Panc1 (cell line): Measurements from ENCODE around the gene C19orf25. TPM values are rescaled to one million over a fixed set of nuclear protein-coding genes. Genes with fewer than 3 reads are reported as not detected.
"Not testable (repeated sequence)": the region's sequence is repeated elsewhere in the genome, so short reads cannot be mapped to it uniquely, and the experiment has no call there.

ENCODE experiments used
- ATAC-seq: fragments of 200-7000 bp; cut with Tn5 transposase; 2 replicates; pipeline ENCODE4 v1.9.1; 2020; ENCODE audit warnings: mild to moderate bottlenecking, moderate library complexity
- BruUV-seq: library from RNA; stranded (reverse); fragments of 400-500 nt; replicated peaks from 2 replicates; lab custom pipeline; 2021; lab: Mats Ljungman, UMichigan
- CTCF ChIA-PET: fragments of 300-600 bp; sonication (Branson Sonifier 250); formaldehyde crosslinking; loops from one replicate; lab custom pipeline; 2022; ENCODE audit warnings: antibody characterized with exemption; lab: Charles Lee
- POLR2A ChIA-PET: fragments of 300-600 bp; sonication (Branson Sonifier 250); formaldehyde crosslinking; loops from one replicate; lab custom pipeline; 2022; ENCODE audit warnings: antibody characterized with exemption; lab: Charles Lee
- DNase-seq: peaks from one replicate; pipeline ENCODE4 v3.0.0-alpha.2; 2010; ENCODE audit warnings: low read depth, low spot score
- H3K27ac ChIP-seq: 2 replicates; pipeline ENCODE4 v1.5.1; 2011; ENCODE audit warnings: mild to moderate bottlenecking, low read length, inconsistent platforms
- H3K27me3 ChIP-seq: fragments of 200-500 bp; sonication (Bioruptor generic); 2 replicates; pipeline ENCODE4 v1.6.0; 2014; ENCODE audit warnings: low read length, inconsistent platforms; ENCODE audit not compliant: control insufficient read depth, insufficient read depth
- H3K36me3 ChIP-seq: fragments of 200-500 bp; sonication (Bioruptor generic); 2 replicates; pipeline ENCODE4 v1.5.1; 2014; ENCODE audit warnings: inconsistent platforms, mild to moderate bottlenecking, low read length, moderate library complexity; ENCODE audit not compliant: control insufficient read depth, insufficient read depth
- H3K4me1 ChIP-seq: 2 replicates; pipeline ENCODE4 v1.5.1; 2011; ENCODE audit warnings: inconsistent platforms, mild to moderate bottlenecking, low read length, moderate library complexity; ENCODE audit not compliant: control insufficient read depth, insufficient read depth
- H3K4me3 ChIP-seq, 2 experiments: 2 replicates each; pipeline ENCODE4 v1.5.1; 2011 to 2012; ENCODE audit warnings: low read depth in 2 of 2, low read length in 2 of 2, mild to moderate bottlenecking in 2 of 2, inconsistent platforms in 1 of 2, moderate library complexity in 1 of 2
- H3K9me3 ChIP-seq: fragments of 200-500 bp; sonication (Bioruptor generic); 2 replicates; pipeline ENCODE4 v1.5.1; 2014; ENCODE audit warnings: low read depth, mild to moderate bottlenecking, inconsistent platforms, low read length, moderate library complexity; ENCODE audit not compliant: control insufficient read depth, insufficient read depth
- POLR2AphosphoS5 ChIP-seq: IDR thresholded peaks from 2 replicates; pipeline ENCODE4 v1.6.1; 2012; ENCODE audit warnings: mild to moderate bottlenecking, low read depth, low read length, moderate library complexity
- SIN3A ChIP-seq: IDR thresholded peaks from 2 replicates; pipeline ENCODE4 v1.6.1; 2012; ENCODE audit warnings: low read depth, mild to moderate bottlenecking, low read length, moderate library complexity, borderline replicate concordance; ENCODE audit not compliant: insufficient read depth
- TCF7L2 ChIP-seq: IDR thresholded peaks from 2 replicates; pipeline ENCODE4 v1.6.1; 2011; ENCODE audit warnings: mild to moderate bottlenecking, low read depth, low read length, inconsistent platforms
- in situ Hi-C: cut with HindIII; loops from 2 replicates; pipeline ENCODE4 v1.10.0; 2016; ENCODE audit warnings: low sequenced_read_pairs, low pct_unique_long_range_greater_than_20kb
- intact Hi-C: fragments of 100-400 bp; cut with micrococcal nuclease; formaldehyde crosslinking; loops from one replicate; pipeline ENCODE4 v1.10.0; 2022; ENCODE audit not compliant: unreplicated experiment
- total RNA-seq: library from RNA; stranded (reverse); gene quantifications from one replicate; pipeline ENCODE4 v1.2.1, GENCODE V29; 2021; ENCODE audit not compliant: unreplicated experiment
- TF ChIP-seq, protein P1 (sequence below): fragments of 450-650 bp; IDR thresholded peaks from 2 replicates; pipeline ENCODE4 v1.5.1; 2017; ENCODE audit warnings: mild to moderate bottlenecking
- TF ChIP-seq, protein P2 (sequence below), 2 experiments: IDR thresholded peaks; 2 replicates each; pipeline ENCODE4 v1.6.1; 2011 to 2012; ENCODE audit warnings: low read depth in 2 of 2, control low read depth in 1 of 2, low read length in 1 of 2, mild to moderate bottlenecking in 1 of 2, moderate library complexity in 1 of 2; ENCODE audit not compliant: insufficient read depth in 1 of 2

The C19orf25 gene
- total RNA-seq, 1 experiment from 2014 or later = 34.7 TPM

DNA sequence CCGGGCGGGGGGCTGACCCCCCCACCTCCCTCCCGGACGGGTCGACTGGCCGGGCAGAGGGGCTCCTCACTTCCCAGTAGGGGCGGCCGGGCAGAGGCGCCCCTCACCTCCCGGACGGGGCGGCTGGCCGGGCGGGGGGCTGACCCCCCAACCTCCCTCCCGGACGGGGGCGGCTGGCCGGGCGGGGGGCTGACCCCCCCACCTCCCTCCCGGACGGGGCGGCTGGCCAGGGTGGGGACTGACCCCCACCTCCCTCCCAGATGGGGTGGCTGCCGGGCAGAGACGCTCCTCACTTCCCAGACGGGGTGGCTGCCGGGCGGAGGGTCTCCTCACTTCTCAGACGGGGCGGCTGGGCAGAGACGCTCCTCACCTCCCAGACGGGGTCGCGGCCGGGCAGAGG is 20.2 kb upstream of the C19orf25 start:
- H3K27me3 ChIP-seq, DNase-seq, H3K36me3 ChIP-seq, in situ Hi-C loops, H3K4me3 ChIP-seq, H3K27ac ChIP-seq, intact Hi-C loops, H3K9me3 ChIP-seq, BruUV-seq, H3K4me1 ChIP-seq, POLR2A ChIA-PET, ATAC-seq, CTCF ChIA-PET: not testable (repeated sequence)

DNA sequence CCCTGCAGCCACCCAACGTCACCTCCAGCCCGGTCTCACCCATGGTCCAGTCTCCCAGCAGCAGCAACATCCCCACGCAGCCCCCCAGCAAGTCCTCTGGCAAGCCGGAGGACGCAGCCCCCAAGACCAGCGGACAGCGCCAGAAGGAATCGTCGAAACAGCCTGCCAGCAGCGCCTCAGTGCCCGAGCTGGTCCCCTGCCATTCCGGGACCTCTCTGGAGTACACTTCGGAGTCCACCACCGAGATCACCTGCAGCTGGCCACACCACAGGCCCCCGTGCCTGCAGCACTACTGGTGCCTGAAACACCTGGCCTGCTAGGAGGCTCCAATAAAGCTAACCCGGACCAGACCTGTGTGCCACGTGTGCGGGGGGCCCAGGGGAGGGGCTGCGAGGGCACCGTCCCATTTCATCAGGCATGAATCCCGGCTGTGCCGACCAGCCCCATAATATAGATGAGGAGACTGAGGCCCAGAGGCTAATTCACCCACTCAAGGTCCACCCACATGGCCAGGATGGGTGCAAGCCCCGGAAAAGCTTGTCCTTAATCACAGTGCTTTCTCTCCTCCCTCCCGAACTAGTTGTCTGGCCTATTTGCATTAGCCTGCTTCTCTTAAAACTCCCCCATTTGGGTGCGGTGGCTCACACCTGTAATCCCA is 18.7 kb upstream of the C19orf25 start:
- TF ChIP-seq, protein P1, sequence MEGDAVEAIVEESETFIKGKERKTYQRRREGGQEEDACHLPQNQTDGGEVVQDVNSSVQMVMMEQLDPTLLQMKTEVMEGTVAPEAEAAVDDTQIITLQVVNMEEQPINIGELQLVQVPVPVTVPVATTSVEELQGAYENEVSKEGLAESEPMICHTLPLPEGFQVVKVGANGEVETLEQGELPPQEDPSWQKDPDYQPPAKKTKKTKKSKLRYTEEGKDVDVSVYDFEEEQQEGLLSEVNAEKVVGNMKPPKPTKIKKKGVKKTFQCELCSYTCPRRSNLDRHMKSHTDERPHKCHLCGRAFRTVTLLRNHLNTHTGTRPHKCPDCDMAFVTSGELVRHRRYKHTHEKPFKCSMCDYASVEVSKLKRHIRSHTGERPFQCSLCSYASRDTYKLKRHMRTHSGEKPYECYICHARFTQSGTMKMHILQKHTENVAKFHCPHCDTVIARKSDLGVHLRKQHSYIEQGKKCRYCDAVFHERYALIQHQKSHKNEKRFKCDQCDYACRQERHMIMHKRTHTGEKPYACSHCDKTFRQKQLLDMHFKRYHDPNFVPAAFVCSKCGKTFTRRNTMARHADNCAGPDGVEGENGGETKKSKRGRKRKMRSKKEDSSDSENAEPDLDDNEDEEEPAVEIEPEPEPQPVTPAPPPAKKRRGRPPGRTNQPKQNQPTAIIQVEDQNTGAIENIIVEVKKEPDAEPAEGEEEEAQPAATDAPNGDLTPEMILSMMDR = no peak
- TF ChIP-seq, protein P2, sequence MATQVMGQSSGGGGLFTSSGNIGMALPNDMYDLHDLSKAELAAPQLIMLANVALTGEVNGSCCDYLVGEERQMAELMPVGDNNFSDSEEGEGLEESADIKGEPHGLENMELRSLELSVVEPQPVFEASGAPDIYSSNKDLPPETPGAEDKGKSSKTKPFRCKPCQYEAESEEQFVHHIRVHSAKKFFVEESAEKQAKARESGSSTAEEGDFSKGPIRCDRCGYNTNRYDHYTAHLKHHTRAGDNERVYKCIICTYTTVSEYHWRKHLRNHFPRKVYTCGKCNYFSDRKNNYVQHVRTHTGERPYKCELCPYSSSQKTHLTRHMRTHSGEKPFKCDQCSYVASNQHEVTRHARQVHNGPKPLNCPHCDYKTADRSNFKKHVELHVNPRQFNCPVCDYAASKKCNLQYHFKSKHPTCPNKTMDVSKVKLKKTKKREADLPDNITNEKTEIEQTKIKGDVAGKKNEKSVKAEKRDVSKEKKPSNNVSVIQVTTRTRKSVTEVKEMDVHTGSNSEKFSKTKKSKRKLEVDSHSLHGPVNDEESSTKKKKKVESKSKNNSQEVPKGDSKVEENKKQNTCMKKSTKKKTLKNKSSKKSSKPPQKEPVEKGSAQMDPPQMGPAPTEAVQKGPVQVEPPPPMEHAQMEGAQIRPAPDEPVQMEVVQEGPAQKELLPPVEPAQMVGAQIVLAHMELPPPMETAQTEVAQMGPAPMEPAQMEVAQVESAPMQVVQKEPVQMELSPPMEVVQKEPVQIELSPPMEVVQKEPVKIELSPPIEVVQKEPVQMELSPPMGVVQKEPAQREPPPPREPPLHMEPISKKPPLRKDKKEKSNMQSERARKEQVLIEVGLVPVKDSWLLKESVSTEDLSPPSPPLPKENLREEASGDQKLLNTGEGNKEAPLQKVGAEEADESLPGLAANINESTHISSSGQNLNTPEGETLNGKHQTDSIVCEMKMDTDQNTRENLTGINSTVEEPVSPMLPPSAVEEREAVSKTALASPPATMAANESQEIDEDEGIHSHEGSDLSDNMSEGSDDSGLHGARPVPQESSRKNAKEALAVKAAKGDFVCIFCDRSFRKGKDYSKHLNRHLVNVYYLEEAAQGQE (IDR thresholded peaks at IDR 0.05; ENCODE audit: insufficient read depth in 1 of 2, low read depth in 2 of 2, low read length in 1 of 2) = no peak
- no peak for TF ChIP-seq TCF7L2
- no peak for TF ChIP-seq SIN3A
- no peak for TF ChIP-seq POLR2AphosphoS5
- no peak for ATAC-seq
- in situ Hi-C loops (no loop called here), intact Hi-C loops (no loop called here)
- Histone ChIP-seq H3K4me3 (no peak overlapping the region), H3K27ac (no peak overlapping the region), H3K27me3 (no peaks in the 10 kb centered on the region), H3K36me3 (no peaks in the 10 kb centered on the region), H3K9me3 (no peaks in the 10 kb centered on the region), H3K4me1 (no peaks in the 10 kb centered on the region)
- no TSS peak for BruUV-seq
- no peak for DNase-seq
- ChIA-PET CTCF (no interaction called here), POLR2A (no interaction called here)

DNA sequence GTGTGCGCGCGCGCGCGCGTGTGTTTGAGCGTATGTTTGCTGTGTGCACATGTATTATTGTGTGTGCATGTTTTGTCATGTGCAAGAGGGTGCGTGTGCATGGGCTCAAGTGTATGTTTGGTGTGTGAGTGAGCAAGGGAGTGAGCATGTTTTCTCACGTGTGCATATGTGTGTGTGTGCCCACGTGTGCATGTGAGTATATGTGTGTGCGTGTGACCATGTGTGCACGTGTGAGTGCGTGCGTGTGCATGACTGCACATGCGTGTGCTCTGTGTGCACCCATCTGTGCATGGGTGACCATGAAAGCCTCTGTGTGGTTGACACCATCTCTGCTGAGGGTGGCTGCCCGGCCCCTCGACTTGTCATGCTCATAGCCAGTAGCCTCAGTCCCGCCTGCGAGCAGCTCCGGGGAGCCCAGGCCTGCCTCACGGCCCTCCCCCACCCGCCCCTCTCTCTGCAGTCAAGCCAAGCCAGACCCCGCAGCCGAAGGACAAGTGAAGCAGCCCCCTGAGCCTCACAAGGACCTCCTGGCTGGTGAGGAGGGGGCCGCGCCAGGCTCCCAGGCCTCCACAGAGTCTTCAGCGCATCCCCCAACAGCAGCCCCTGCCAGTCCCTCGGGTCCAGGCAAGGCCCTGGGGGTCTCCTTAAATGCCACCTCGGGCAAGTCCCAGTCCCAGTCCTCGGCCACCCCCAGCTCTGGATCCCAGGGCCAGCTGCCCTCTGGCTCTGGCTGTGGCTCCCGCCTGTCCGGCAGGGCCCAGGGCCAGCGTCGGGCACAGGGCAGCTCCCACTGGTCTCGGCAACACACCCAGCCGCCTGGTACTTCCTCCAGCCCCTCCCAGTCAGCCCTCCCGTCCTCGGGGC is 17.9 kb upstream of the C19orf25 start:
- CTCF ChIA-PET = no interaction called here
- in situ Hi-C loops = no loop called here
- no peak overlapping the region for H3K27ac ChIP-seq
- H3K4me1 ChIP-seq = no peaks in the 10 kb centered on the region; the same call in 1 of the 2 replicates
- DNase-seq (no peak), ATAC-seq (no peak)
- no peaks in the 10 kb centered on the region for H3K36me3 ChIP-seq
- POLR2A ChIA-PET = no interaction called here
- no peak overlapping the region for H3K4me3 ChIP-seq
- intact Hi-C loops = no loop called here
- BruUV-seq = no TSS peak
- no peaks in the 10 kb centered on the region for H3K27me3 ChIP-seq
- TF ChIP-seq, protein P2 (IDR thresholded peaks at IDR 0.05; ENCODE audit: insufficient read depth in 1 of 2, low read depth in 2 of 2, low read length in 1 of 2) = no peak
- TF ChIP-seq SIN3A (no peak), POLR2AphosphoS5 (no peak), TCF7L2 (no peak)
- TF ChIP-seq, protein P1 = no peak
- H3K9me3 ChIP-seq = no peaks in the 10 kb centered on the region
